Effector memory CD4-positive, alpha-beta T cell (primary cell): ENCODE results near the gene ISG20.
A peak's percentile ranks its signal among the peaks of the same experiment; 100 is the strongest.
"Not testable (repeated sequence)": the region's sequence is repeated elsewhere in the genome, so short reads cannot be mapped to it uniquely, and the experiment has no call there.

Source experiments
- DNase-seq, 3 donors: peaks; one replicate each; pipeline ENCODE4 v3.0.0-alpha.2; 2020
- H3K27ac ChIP-seq: 2 replicates; pipeline ENCODE4 v1.7.0; 2013; ENCODE audit warnings: mild to moderate bottlenecking, low read length, moderate library complexity; ENCODE audit not compliant: insufficient read depth, poor library complexity, severe bottlenecking
- H3K27me3 ChIP-seq: replicated peaks from 2 replicates; pipeline ENCODE4 v1.7.0; 2013; ENCODE audit warnings: mild to moderate bottlenecking, low read length; ENCODE audit not compliant: insufficient read depth, control insufficient read depth, poor library complexity, severe bottlenecking
- H3K36me3 ChIP-seq: 2 replicates; pipeline ENCODE4 v1.7.0; 2013; ENCODE audit warnings: mild to moderate bottlenecking, low read length, moderate library complexity; ENCODE audit not compliant: control insufficient read depth, insufficient read depth
- H3K4me1 ChIP-seq: 2 replicates; pipeline ENCODE4 v1.7.0; 2013; ENCODE audit warnings: low read length, mild to moderate bottlenecking; ENCODE audit not compliant: control insufficient read depth, insufficient read depth, poor library complexity, severe bottlenecking
- H3K4me3 ChIP-seq: 2 replicates; pipeline ENCODE4 v1.7.0; 2013; ENCODE audit warnings: low read length, low read depth, mild to moderate bottlenecking; ENCODE audit not compliant: insufficient read depth, poor library complexity, severe bottlenecking
- H3K9me3 ChIP-seq: 2 replicates; pipeline ENCODE4 v1.7.0; 2013; ENCODE audit warnings: mild to moderate bottlenecking, low read length, moderate library complexity; ENCODE audit not compliant: control insufficient read depth

The ISG20 gene

DNA sequence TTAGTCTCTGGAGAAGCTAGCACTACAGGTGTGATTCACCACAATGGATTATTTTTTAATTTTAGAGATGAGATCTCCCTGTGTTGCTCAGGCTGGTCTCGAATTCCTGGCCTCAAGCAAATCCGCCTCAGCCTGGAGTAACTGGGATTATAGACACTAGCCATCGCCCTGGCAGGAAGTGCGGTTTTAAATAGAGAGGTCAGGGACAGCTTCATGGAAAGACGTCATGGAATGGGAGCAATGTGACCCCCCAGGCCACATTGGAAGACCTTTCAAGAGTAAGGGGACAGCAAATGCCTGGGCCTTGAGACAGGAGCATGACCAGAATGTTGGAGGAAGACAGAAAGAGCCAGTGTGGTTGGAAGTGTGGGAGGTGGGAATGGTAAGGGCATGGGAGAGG, 2.2 kb upstream of the ISG20 start:
- no peaks in the 10 kb centered on the region for H3K9me3 ChIP-seq
- peak overlapping the region; percentile 45 for H3K4me3 ChIP-seq
- no peaks in the 10 kb centered on the region for H3K27me3 ChIP-seq
- no peak for DNase-seq
- peaks cover 3% of the 10 kb centered on the region for H3K36me3 ChIP-seq
- H3K27ac ChIP-seq: peak overlapping the region; percentile 98
- peaks cover 62% of the 10 kb centered on the region for H3K4me1 ChIP-seq

DNA sequence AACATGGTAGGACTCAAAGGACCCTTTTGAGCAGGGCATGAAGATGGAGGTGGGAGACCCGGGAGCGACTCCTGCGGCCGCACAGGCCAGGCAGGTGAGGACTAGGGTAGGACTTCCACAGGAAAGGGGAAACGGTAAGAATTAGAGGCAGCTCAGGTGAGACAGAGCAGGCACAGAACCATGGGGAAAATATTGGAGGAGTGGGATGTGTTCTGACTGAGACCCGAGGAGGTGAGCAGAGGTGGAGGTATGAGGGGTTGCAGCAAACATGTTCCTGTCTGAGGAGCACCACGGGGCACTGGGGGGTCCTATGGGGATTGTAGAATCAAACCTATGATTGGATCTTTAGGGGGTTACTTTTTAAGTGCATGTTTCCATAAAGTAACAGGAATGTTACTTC, 1.4 kb upstream of the ISG20 start:
- H3K27ac ChIP-seq: peak overlapping the region; percentile 98
- no peaks in the 10 kb centered on the region for H3K9me3 ChIP-seq
- peaks cover 7% of the 10 kb centered on the region for H3K36me3 ChIP-seq
- H3K4me1 ChIP-seq: peaks cover 69% of the 10 kb centered on the region
- H3K27me3 ChIP-seq: no peaks in the 10 kb centered on the region
- DNase-seq: no peak
- H3K4me3 ChIP-seq: no peak overlapping the region

DNA sequence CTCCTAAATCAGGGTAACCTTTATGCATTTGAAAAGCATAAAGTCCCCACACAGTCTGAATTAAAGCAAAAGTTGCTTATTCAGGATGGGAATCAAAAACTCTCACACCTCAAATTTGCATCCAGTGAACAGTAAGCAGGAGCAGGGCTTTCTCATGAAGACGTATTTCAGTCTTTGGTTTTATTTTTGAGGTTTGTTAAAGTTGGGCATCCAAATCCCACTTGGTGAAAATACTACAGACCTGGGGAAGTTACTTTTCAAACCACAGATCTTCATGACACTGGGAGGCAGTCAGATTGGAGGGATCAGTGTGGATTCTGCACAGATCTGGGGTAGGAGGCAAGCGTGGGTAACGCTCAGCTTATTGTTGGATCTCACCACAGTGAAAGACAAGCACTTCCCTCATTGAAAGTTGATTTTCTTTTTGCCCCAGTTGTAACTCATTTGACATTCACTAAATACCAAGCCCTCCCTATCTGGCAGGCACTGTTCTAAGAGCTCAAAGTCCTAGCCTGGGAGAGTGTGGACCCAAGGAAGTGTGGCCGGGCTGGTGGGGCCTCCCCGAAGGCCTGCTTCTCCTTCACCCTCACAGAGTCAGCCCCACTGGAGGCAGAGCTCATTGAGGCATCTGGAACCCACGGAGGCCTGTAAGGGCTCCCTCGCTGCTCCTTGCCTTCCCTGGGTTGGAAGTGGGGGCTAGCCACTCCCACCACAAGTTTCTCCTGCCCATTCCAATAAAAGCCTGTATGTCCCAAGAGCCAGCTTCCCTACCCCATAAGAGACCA, 783 bp upstream of the ISG20 start:
- H3K9me3 ChIP-seq: no peaks in the 10 kb centered on the region
- no peaks in the 10 kb centered on the region for H3K27me3 ChIP-seq
- peak overlapping the region; percentile 27 for H3K4me3 ChIP-seq
- peaks cover 72% of the 10 kb centered on the region for H3K4me1 ChIP-seq
- H3K36me3 ChIP-seq: peaks cover 10% of the 10 kb centered on the region
- no peak for DNase-seq
- H3K27ac ChIP-seq: peak overlapping the region; percentile 98

DNA sequence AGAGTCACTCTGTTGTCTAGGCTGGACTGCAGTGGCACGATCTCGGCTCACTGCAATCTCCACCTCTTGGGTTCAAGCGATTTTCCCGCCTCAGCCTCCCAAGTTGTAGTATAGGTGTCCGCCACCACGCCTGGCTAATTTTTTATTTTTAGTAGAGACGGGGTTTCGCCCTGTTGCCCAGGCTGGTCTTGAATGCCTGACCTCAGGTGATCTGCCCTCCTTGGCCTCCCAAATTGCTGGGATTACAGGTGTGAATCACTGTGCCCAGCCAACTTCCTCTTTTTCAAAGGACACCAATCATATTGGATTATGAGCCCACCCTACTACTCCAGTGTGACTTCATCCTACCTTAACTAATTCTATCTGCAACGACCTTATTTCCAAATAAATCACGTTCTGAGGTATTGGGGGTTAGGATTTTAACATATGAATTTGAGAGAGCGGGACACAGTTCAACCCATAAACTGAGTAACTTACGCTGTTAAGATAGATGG, 3.2 kb downstream of the ISG20 start:
- Histone ChIP-seq H3K9me3 (no peaks in the 10 kb centered on the region), H3K36me3 (peaks cover 28% of the 10 kb centered on the region), H3K27me3 (no peaks in the 10 kb centered on the region), H3K4me1 (peaks cover 62% of the 10 kb centered on the region), H3K4me3 (no peak overlapping the region), H3K27ac (peak overlapping the region; percentile 40)
- no peak for DNase-seq

DNA sequence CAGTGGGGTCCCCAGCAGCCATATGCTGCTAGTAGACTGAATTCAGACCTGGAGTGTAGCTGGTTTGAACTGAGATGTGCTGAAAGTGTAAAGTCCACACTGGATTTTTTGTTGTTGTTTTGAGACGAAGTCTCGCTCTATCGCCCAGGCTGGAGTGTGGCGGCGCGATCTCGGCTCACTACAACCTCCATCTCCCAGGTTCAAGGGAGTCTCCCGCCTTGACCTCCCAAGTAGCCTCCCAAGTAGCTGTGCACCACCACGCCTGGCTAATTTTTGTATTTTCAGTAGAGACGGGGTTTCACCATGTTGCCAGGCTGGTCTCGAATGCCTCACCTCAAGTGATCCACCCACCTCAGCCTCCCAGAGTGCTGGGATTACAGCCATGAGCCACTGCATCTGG, 3.7 kb downstream of the ISG20 start:
- not testable (repeated sequence) for DNase-seq, H3K27me3 ChIP-seq, H3K9me3 ChIP-seq, H3K4me3 ChIP-seq
- peak overlapping the region; percentile 40 for H3K27ac ChIP-seq
- H3K4me1 ChIP-seq: peaks cover 56% of the 10 kb centered on the region
- peaks cover 28% of the 10 kb centered on the region for H3K36me3 ChIP-seq

DNA sequence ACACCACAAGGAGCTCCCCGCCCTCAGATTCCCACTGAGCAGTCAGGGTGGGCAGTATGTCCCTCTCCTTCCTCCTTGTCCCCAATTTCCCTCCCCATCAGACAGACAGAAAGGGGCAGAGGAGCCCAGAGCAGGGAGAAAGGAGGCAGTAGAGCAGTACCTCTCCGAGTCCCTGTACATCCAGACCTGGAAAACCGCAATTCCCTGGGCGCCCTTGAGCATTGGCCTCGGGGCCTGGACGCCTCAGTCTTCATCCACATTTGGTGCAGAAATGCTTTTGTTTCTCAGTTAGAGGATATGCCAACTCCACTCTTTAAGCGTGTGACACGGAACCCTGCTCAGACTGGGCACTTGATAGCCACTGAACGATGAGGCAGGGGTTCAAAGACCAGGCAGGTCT, 5.9 kb downstream of the ISG20 start:
- H3K36me3 ChIP-seq: peaks cover 28% of the 10 kb centered on the region
- no peak overlapping the region for H3K4me3 ChIP-seq
- no peaks in the 10 kb centered on the region for H3K27me3 ChIP-seq
- no peak overlapping the region for H3K27ac ChIP-seq
- H3K4me1 ChIP-seq: peaks cover 62% of the 10 kb centered on the region
- no peaks in the 10 kb centered on the region for H3K9me3 ChIP-seq
- no peak for DNase-seq

DNA sequence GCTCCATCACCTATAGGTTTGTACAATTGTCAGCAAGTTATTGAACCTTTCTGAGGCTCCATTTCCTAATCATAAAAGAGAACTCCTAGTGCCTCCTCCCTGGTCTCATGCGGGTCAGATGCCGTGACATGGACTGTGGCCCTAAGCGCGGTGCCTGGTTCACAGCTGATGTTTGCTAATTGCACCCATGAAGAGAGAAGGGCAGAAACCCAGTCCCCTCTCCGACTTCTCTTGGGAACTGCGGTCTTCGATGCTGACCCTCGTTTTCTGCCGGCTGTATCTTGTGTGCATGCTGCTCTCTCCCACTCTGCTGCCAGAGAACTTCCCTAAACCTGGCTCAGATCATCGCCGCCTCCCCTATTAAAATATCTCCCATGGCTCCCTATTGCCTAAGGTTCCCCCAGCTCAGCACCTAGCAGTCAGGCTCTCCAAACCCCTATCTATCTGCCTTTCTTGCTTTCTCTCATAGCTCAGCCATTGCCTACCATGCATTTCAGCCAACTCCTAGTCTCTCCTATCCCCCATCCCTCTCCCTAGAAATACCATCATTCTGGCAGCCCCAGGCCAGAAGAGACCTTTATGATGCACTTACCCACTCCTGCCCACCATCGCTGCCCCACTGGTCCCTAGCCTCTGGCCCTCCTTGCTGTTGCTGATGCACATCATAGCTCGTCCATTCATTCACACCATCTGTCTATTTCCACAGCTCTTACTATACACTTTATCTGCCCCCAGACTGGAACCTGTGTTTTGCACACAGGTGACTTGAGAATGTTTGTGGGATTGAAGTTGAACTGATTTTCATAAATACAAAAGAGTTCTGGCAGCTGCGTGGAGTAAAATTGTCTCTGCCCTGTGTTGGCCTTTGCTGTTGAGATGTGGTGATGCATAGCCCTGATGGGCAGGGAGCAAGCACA, 6.6 kb downstream of the ISG20 start:
- no peak overlapping the region for H3K27ac ChIP-seq
- H3K9me3 ChIP-seq: no peaks in the 10 kb centered on the region
- H3K27me3 ChIP-seq: no peaks in the 10 kb centered on the region
- peaks cover 32% of the 10 kb centered on the region for H3K36me3 ChIP-seq
- DNase-seq: no peak
- H3K4me1 ChIP-seq: peaks cover 63% of the 10 kb centered on the region
- no peak overlapping the region for H3K4me3 ChIP-seq

DNA sequence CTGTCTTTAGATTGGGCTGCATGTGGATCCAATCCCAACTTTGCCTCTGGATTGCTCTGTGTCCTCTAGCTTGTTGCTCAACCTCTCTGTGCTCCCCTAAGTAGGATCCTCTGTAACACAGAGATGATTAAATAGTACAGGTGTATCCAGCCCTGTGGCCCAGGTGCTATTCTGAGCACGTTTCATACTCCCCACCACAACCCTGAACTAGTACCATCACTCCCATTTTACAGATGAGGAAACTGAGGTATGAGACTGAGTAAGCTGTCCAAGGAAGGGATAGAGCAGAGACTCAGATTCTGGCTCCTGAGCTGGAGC, 7.2 kb downstream of the ISG20 start:
- Histone ChIP-seq H3K9me3 (no peaks in the 10 kb centered on the region), H3K36me3 (peaks cover 33% of the 10 kb centered on the region), H3K27me3 (no peaks in the 10 kb centered on the region), H3K4me3 (no peak overlapping the region), H3K4me1 (peaks cover 62% of the 10 kb centered on the region), H3K27ac (no peak overlapping the region)
- no peak for DNase-seq

DNA sequence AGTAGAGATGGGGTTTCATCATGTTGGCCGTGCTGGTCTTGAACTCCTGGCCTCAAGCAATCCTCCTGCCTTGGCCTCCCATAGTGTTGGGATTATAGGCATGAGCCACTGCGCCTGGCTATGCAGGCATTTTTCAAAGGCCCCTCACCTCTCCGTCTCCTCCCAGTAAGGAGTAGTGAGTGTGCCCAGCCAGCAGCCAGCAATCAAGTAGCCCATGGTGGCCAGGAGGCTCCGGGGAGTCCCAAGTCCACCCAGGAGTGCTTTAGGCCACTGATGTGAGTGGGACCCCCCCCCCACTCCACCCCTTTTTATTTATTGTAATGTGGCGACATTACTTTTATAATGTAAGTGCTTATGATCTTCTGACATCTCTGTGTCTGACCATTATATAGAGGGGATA, 8.1 kb downstream of the ISG20 start:
- H3K27ac ChIP-seq: no peak overlapping the region

More for the DNA sequence above, 8.1 kb downstream of the ISG20 start:
- H3K36me3 ChIP-seq: peaks cover 35% of the 10 kb centered on the region
- H3K4me1 ChIP-seq: peaks cover 59% of the 10 kb centered on the region
- no peak for DNase-seq
- no peak overlapping the region for H3K4me3 ChIP-seq
- H3K9me3 ChIP-seq: no peaks in the 10 kb centered on the region
- H3K27me3 ChIP-seq: no peaks in the 10 kb centered on the region
